ENCODE measurements around the gene ECE1. TPM values are rescaled to one million over a fixed set of nuclear protein-coding genes. Genes with fewer than 3 reads are reported as not detected.
A peak's percentile ranks its signal among the peaks of the same experiment; 100 is the strongest.

Gene ECE1
- total RNA-seq, 1 donor from 2014 or later = 336 TPM

- peak; percentile 68 to 95 for DNase-seq (ENCODE audit: low spot score in 2 of 2)
- Histone ChIP-seq H3K27me3 (no peaks in the 10 kb centered on the region), H3K9me3 (no peaks in the 10 kb centered on the region), H3K4me3 (peak overlapping the region in 1 of 2 donors; percentile 44), H3K4me1 (peaks cover 29 to 54% of the 10 kb centered on the region in 2 donors), H3K27ac (peak overlapping the region; percentile 97 to 98), H3K36me3 (peaks cover 37 to 48% of the 10 kb centered on the region in 2 donors)
- intact Hi-C loops (cut with DNase I) = loop anchor here (1.0 to 10.0 kb wide), 2 partner anchors 10 to 652 kb away; no protein-coding TSS in a partner anchor
- no peak for TF ChIP-seq CTCF (IDR thresholded peaks at IDR 0.05)
Observed at GRCh38 chr1:21262293-21263051, 27.8 kb downstream of the ECE1 start.

- Histone ChIP-seq H3K36me3 (peaks cover 40 to 50% of the 10 kb centered on the region in 2 donors), H3K9me3 (no peaks in the 10 kb centered on the region), H3K27me3 (no peaks in the 10 kb centered on the region), H3K4me3 (peak overlapping the region in 1 of 2 donors; percentile 44), H3K4me1 (peaks cover 29 to 54% of the 10 kb centered on the region in 2 donors), H3K27ac (peak overlapping the region; percentile 97 to 98)
- no peak for TF ChIP-seq CTCF (IDR thresholded peaks at IDR 0.05)
- peak; percentile 78 to 96 for DNase-seq (ENCODE audit: low spot score in 2 of 2)
- intact Hi-C loops (cut with DNase I) = loop anchor here (1.0 to 10.0 kb wide), 2 partner anchors 9 to 653 kb away; no protein-coding TSS in a partner anchor
Observed at GRCh38 chr1:21261551-21262292, 28.5 kb downstream of the ECE1 start.

GRCh38 chr1:21260405-21261125, 29.7 kb downstream of the ECE1 start:
- H3K4me1 ChIP-seq = peaks cover 27 to 45% of the 10 kb centered on the region in 2 donors
- intact Hi-C loops (cut with DNase I) = loop anchor here (10.0 kb wide), 1 partner anchor 654 kb away; no protein-coding TSS in a partner anchor
- no peak for TF ChIP-seq CTCF (IDR thresholded peaks at IDR 0.05)
- DNase-seq (ENCODE audit: low spot score in 2 of 2) = no peak
- peak overlapping the region; percentile 97 to 98 for H3K27ac ChIP-seq
- no peaks in the 10 kb centered on the region for H3K27me3 ChIP-seq
- no peak overlapping the region for H3K4me3 ChIP-seq
- no peaks in the 10 kb centered on the region for H3K9me3 ChIP-seq
- H3K36me3 ChIP-seq = peaks cover 51 to 53% of the 10 kb centered on the region in 2 donors

GRCh38 chr1:21259316-21260076, 30.8 kb downstream of the ECE1 start:
- no peak for TF ChIP-seq CTCF (IDR thresholded peaks at IDR 0.05)
- H3K27me3 ChIP-seq = no peaks in the 10 kb centered on the region
- peak overlapping the region; percentile 97 to 98 for H3K27ac ChIP-seq
- no peak overlapping the region for H3K4me3 ChIP-seq
- intact Hi-C loops (cut with DNase I) = loop anchor here (10.0 kb wide), 1 partner anchor 655 kb away; no protein-coding TSS in a partner anchor
- no peak for DNase-seq (ENCODE audit: low spot score in 2 of 2)
- no peaks in the 10 kb centered on the region for H3K9me3 ChIP-seq
- H3K4me1 ChIP-seq = peaks cover 33 to 53% of the 10 kb centered on the region in 2 donors
- peaks cover 49 to 58% of the 10 kb centered on the region in 2 donors for H3K36me3 ChIP-seq
